ENCODE measurements around the gene P2RY14.

DNA sequence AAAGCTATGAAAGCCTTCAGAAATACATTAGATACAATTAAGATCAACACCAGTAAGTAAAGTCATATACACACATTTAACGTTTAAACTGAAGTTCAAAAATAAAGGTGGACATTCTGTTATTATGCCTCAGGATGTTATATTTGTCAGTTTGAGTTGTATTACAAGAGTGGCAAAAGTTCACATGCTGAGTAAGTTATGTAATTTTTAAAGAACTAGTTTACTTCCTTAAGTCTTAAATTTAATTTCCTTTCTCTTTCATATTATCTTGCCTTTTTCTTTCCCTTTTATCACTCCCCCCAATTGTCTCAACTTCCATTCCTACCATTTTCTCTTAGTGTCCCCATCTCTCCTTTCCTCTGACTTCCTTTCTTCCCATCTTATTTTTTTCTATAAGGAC lies 43.2 kb upstream of the P2RY14 start:
- TF ChIP-seq EZH2 (IDR thresholded peaks at IDR 0.05) (no peak), CTCF (IDR thresholded peaks at IDR 0.05) (no peak)

Data from neural progenitor cell (in vitro differentiated cells).